ENCODE data around the gene RNF113B. TPM values are rescaled to one million over a fixed set of nuclear protein-coding genes. Genes with fewer than 3 reads are reported as not detected.

The RNF113B gene
- total and polyA plus RNA-seq, 2 of the 4 experiments (the other 2 are of a cell fraction), result not detected

DNA sequence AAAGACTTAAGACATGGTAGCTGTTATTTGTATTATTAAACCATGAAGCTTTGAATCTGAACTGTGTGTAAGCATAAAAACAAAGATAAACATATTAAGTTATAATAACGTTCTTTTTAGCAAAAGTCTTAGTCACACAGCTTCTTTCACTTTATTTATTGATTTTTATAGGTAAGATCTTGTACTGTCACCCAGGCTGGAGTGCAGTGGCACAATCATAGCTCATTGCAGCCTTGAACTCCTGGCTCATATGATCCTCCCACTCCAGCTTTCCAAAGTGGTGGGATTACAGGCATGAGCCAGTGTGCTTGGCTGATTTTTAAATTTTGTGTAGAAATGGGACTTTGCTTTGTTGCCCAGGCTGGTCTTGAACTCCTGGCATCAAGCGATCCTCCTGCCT lies 20.8 kb downstream of the RNF113B start:
- Histone ChIP-seq H3K27me3 (ENCODE audit: control insufficient read depth, insufficient read depth, low read length) (no peaks in the 10 kb centered on the region), H3K9me3 (ENCODE audit: control insufficient read depth, insufficient read depth, low read length) (no peaks in the 10 kb centered on the region), H3K4me2 (ENCODE audit: low read depth, low read length) (no peak overlapping the region), H3K4me1 (ENCODE audit: control insufficient read depth, insufficient read depth, low read length) (peaks cover 15% of the 10 kb centered on the region), H3K18ac (ENCODE audit: low read depth, low read length) (no peak overlapping the region), H2AK9ac (replicated peaks; ENCODE audit: low read depth, low read length, poor library complexity) (no peak overlapping the region), H3K79me1 (ENCODE audit: low read depth in 1 of 2, low read length in 2 of 2) (peaks cover 34 to 88% of the 10 kb centered on the region in 2 experiments), H2BK20ac (ENCODE audit: low read depth, low read length) (no peak overlapping the region; the same call in 1 of the 2 replicates), H4K20me1 (ENCODE audit: insufficient read depth, low read length) (peaks cover 85% of the 10 kb centered on the region), H3K27ac (ENCODE audit: insufficient read depth, low read length) (0 out of 2 replicates have a peak overlapping the region, but pooled peaks have one; percentile 20), H2BK5ac (ENCODE audit: low read depth, low read length, poor library complexity, severe bottlenecking) (no peak overlapping the region), H2BK120ac (ENCODE audit: low read depth, low read length) (no peak overlapping the region), H3K4ac (ENCODE audit: low read depth, low read length) (no peak overlapping the region), H3K36me3 (ENCODE audit: control insufficient read depth, insufficient read depth, low read length) (peaks cover 5% of the 10 kb centered on the region), H2AK5ac (ENCODE audit: low read depth, low read length) (0 out of 2 replicates have a peak overlapping the region, but pooled peaks have one; percentile 18), H3K9me1 (ENCODE audit: insufficient read depth, low read length) (peaks cover 40% of the 10 kb centered on the region), H3K14ac (replicated peaks; ENCODE audit: low read depth, low read length) (no peak overlapping the region), H4K8ac (ENCODE audit: low read depth in 2 of 2, low read length in 2 of 2) (no peak overlapping the region), H4K91ac (ENCODE audit: insufficient read depth, low read depth, low read length) (no peak overlapping the region), H2BK15ac (ENCODE audit: low read depth, low read length) (no peak overlapping the region), H2AFZ (replicated peaks; ENCODE audit: low read length, poor library complexity) (no peak overlapping the region), H3K56ac (ENCODE audit: extremely low read depth, insufficient read depth, low read length) (no peak overlapping the region), H4K5ac (ENCODE audit: low read depth, low read length) (no peak overlapping the region), H3K9ac (ENCODE audit: low read depth, low read length) (no peak overlapping the region), H3K4me3 (ENCODE audit: insufficient read depth, low read depth, low read length) (no peak overlapping the region), H3K23ac (ENCODE audit: low read depth, low read length) (no peak overlapping the region)
- ATAC-seq (ENCODE audit: low read depth), result no peak
- no peak for DNase-seq
- intact Hi-C loops (cut with micrococcal nuclease) (no loop called here), dilution Hi-C loops (cut with HindIII; ENCODE audit: low sequenced_read_pairs, unreplicated experiment) (no loop called here), in situ Hi-C loops (cut with MboI; ENCODE audit: low sequenced_read_pairs) (no loop called here)
- TF ChIP-seq, protein P1, sequence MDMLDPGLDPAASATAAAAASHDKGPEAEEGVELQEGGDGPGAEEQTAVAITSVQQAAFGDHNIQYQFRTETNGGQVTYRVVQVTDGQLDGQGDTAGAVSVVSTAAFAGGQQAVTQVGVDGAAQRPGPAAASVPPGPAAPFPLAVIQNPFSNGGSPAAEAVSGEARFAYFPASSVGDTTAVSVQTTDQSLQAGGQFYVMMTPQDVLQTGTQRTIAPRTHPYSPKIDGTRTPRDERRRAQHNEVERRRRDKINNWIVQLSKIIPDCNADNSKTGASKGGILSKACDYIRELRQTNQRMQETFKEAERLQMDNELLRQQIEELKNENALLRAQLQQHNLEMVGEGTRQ (IDR thresholded peaks at IDR 0.05; ENCODE audit: low read depth, low read length), result no peak
- TF ChIP-seq RFX5 (IDR thresholded peaks at IDR 0.05; ENCODE audit: low read depth, low read length), result no peak
- no peak for TF ChIP-seq POLR2A (IDR thresholded peaks at IDR 0.05; ENCODE audit: low read depth, low read length)
- TF ChIP-seq MAFK (IDR thresholded peaks at IDR 0.05; ENCODE audit: low read depth, low read length), result no peak
- TF ChIP-seq BHLHE40 (IDR thresholded peaks at IDR 0.05; ENCODE audit: low read depth, low read length), result no peak
- TF ChIP-seq RAD21 (IDR thresholded peaks at IDR 0.05; ENCODE audit: low read length), result no peak
- TF ChIP-seq MXI1 (IDR thresholded peaks at IDR 0.05; ENCODE audit: borderline replicate concordance, low read depth, low read length), result no peak
- TF ChIP-seq NFE2L2 (IDR thresholded peaks at IDR 0.05; ENCODE audit: low read depth, low read length), result no peak
- no peak for TF ChIP-seq RCOR1 (IDR thresholded peaks at IDR 0.05; ENCODE audit: insufficient replicate concordance, low read length)
- TF ChIP-seq CHD1 (IDR thresholded peaks at IDR 0.05; ENCODE audit: low read depth, low read length), result no peak
- TF ChIP-seq MAZ (IDR thresholded peaks at IDR 0.05; ENCODE audit: borderline replicate concordance, low read depth, low read length), result no peak
- TF ChIP-seq CEBPB (IDR thresholded peaks at IDR 0.05; ENCODE audit: low read depth, low read length), result no peak
- no peak for TF ChIP-seq FOS (IDR thresholded peaks at IDR 0.05; ENCODE audit: low read depth, low read length)
- no TSS peak for BruUV-seq (replicated peaks)
- ChIA-PET CTCF (interaction anchor here (0.7 kb wide), 1 partner anchor 16 kb away, joined by 4 read pairs; no protein-coding TSS in a partner anchor), POLR2A (ENCODE audit: unreplicated experiment) (no interaction called here)
- no CpG with 5 or more reads among the region's 2 CpGs for WGBS, 2 experiments (ENCODE audit: extremely low coverage in 2 of 2, insufficient read length in 1 of 2)
